ENCODE data around the gene NOL12.
A peak's percentile ranks its signal among the peaks of the same experiment; 100 is the strongest.

NOL12 gene

DNA sequence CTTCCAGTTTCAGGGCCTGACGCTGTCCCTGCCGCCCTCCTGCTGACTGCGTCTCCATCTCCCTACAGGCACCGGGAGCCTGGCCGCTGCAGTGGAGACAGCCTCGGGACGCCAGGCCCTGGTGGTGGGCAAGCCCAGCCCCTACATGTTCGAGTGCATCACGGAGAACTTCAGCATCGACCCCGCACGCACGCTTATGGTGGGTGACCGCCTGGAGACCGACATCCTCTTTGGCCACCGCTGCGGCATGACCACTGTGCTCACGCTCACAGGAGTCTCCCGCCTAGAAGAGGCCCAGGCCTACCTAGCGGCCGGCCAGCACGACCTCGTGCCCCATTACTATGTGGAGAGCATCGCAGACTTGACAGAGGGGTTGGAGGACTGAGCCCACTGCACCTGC is 20.7 kb upstream of the NOL12 start:
- H3K4me3 ChIP-seq (ENCODE audit: low read depth, low read length): no peak overlapping the region
- TF ChIP-seq, protein P1, sequence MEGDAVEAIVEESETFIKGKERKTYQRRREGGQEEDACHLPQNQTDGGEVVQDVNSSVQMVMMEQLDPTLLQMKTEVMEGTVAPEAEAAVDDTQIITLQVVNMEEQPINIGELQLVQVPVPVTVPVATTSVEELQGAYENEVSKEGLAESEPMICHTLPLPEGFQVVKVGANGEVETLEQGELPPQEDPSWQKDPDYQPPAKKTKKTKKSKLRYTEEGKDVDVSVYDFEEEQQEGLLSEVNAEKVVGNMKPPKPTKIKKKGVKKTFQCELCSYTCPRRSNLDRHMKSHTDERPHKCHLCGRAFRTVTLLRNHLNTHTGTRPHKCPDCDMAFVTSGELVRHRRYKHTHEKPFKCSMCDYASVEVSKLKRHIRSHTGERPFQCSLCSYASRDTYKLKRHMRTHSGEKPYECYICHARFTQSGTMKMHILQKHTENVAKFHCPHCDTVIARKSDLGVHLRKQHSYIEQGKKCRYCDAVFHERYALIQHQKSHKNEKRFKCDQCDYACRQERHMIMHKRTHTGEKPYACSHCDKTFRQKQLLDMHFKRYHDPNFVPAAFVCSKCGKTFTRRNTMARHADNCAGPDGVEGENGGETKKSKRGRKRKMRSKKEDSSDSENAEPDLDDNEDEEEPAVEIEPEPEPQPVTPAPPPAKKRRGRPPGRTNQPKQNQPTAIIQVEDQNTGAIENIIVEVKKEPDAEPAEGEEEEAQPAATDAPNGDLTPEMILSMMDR (conservative IDR thresholded peaks at IDR 0.05; ENCODE audit: low read depth, low read length): no peak
- DNase-seq (ENCODE audit: low read depth): no peak

GRCh38 chr22:37669586-37669985 is 16.6 kb upstream of the NOL12 start:
- TF ChIP-seq, protein P1 (conservative IDR thresholded peaks at IDR 0.05; ENCODE audit: low read depth, low read length): no peak
- DNase-seq (ENCODE audit: low read depth): no peak
- H3K4me3 ChIP-seq (ENCODE audit: low read depth, low read length): no peak overlapping the region

GRCh38 chr22:37672206-37672919 is 13.8 kb upstream of the NOL12 start:
- TF ChIP-seq, protein P1 (conservative IDR thresholded peaks at IDR 0.05; ENCODE audit: low read depth, low read length): no peak
- H3K4me3 ChIP-seq (ENCODE audit: low read depth, low read length): no peak overlapping the region
- DNase-seq (ENCODE audit: low read depth): no peak

GRCh38 chr22:37672920-37673455 is 13.2 kb upstream of the NOL12 start:
- no peak for DNase-seq (ENCODE audit: low read depth)
- TF ChIP-seq, protein P1 (conservative IDR thresholded peaks at IDR 0.05; ENCODE audit: low read depth, low read length): no peak
- no peak overlapping the region for H3K4me3 ChIP-seq (ENCODE audit: low read depth, low read length)

DNA sequence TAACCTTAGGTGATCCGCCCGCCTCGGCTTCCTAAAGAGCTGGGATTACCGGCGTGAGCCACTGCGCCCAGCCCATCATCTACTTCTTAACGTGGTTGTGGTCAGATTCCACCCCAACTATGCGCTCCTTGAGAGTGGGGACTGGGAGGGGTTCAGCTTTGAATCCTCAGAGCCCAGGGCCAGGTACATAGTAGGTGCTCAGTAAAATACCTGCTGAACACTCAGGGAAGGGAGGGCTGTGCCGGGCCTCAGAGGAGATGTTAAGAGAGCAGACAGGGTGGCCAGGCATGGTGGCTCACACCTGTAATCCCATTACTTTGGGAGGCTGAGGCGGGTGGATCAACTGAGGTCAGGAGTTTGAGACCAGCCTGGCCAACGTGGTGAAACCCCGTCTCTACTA is 11.9 kb upstream of the NOL12 start:
- TF ChIP-seq, protein P1 (conservative IDR thresholded peaks at IDR 0.05; ENCODE audit: low read depth, low read length): no peak
- DNase-seq (ENCODE audit: low read depth): no peak
- no peak overlapping the region for H3K4me3 ChIP-seq (ENCODE audit: low read depth, low read length)

- peak within 1 kb of the TSS; percentile 80 for H3K4me3 ChIP-seq (ENCODE audit: low read depth, low read length)
- peak; percentile 97 for DNase-seq (ENCODE audit: low read depth)
- TF ChIP-seq, protein P1 (conservative IDR thresholded peaks at IDR 0.05; ENCODE audit: low read depth, low read length): peak; percentile 41
These were observed 10.9 kb upstream of the NOL12 start, which contains the start of gene LGALS1 for GRCh38 chr22:37674951-37675929. Gene LGALS1, plus strand, starts transcription at chr22:37675636. Its CDS starts 67 bp downstream, at chr22:37675703.

Measured in choroid plexus epithelial cell (primary cell).